ENCODE results near the gene NDNF. TPM values are rescaled to one million over a fixed set of nuclear protein-coding genes. Genes with fewer than 3 reads are reported as not detected.

Gene NDNF
- total and polyA plus RNA-seq, 5 donors from 2014 or later = 0.11 TPM; not detected in 4

DNA sequence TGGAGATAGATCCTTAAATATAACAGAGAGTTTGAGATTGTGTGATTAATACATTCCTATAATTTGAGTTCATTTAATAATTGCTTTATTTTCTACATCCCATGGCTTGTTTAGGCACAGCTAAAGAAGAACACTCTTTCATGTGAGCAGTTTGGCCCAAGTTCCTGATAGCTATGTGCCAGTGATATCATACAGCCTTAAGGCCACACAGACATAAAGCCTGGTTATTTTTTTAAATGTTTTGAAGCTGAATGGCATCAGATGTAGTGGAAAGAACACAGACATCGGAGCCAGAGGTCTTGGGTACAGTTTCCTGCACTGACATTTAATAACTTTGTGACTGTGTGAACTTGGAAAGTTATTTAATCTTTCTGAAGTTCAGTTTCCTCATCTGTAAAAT, 7.0 kb upstream of the NDNF start:
- Mint-ChIP-seq H3K27me3 (peaks cover 84% of the 10 kb centered on the region), H3K27ac (no peak overlapping the region), H3K4me1 (peaks cover 0 to 6% (median 2%) of the 10 kb centered on the region in 4 donors), H3K9me3 (peaks cover 0 to 7% (median 0%) of the 10 kb centered on the region in 7 donors), H3K36me3 (no peaks in the 10 kb centered on the region), H3K4me3 (no peak overlapping the region)
- H3K27me3 ChIP-seq (ENCODE audit: control insufficient read depth, insufficient read depth, low read length) = peaks cover 40% of the 10 kb centered on the region
- H3K4me1 ChIP-seq (ENCODE audit: control insufficient read depth, insufficient read depth, low read length, poor library complexity, severe bottlenecking) = no peaks in the 10 kb centered on the region
- H3K36me3 ChIP-seq (ENCODE audit: control insufficient read depth, insufficient read depth, low read length) = no peaks in the 10 kb centered on the region
- ATAC-seq (ENCODE audit: low read depth in 2 of 2) = no peak
- no peak overlapping the region for H3K4me3 ChIP-seq (ENCODE audit: low read depth, low read length)
- DNase-seq = no peak
- H3K27ac ChIP-seq (ENCODE audit: insufficient read depth, low read length, poor library complexity, severe bottlenecking) = no peak overlapping the region
- no peaks in the 10 kb centered on the region for H3K9me3 ChIP-seq (ENCODE audit: control insufficient read depth in 2 of 2, low read length in 2 of 2)

DNA sequence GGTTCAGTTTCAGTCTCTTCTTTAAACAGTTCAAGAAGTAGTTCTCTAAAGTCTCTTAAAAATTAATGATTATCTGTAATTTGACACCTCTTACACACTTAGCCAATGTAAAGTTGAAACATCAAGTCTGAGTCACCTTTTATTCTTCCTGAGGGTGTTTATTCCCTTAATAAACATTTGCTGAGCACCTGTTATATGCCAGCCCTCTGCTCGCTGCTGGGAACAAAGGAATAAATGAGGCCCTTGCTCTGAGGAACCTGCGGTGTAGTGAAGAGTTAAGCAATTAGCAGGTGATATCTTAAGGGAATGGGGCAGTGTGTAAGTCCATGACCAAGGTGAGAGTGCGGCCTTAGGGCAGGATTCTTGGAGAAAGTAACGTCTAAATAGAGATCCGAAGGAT, 5.2 kb upstream of the NDNF start:
- H3K27me3 ChIP-seq (ENCODE audit: control insufficient read depth, insufficient read depth, low read length) = peaks cover 46% of the 10 kb centered on the region
- peak overlapping the region in 1 of 4 donors; percentile 12 for H3K4me3 Mint-ChIP-seq
- H3K4me1 ChIP-seq (ENCODE audit: control insufficient read depth, insufficient read depth, low read length, poor library complexity, severe bottlenecking) = peaks cover 7% of the 10 kb centered on the region
- no peak overlapping the region for H3K27ac ChIP-seq (ENCODE audit: insufficient read depth, low read length, poor library complexity, severe bottlenecking)
- peaks cover 0 to 5% (median 0%) of the 10 kb centered on the region in 7 donors for H3K9me3 Mint-ChIP-seq
- no peak overlapping the region for H3K4me3 ChIP-seq (ENCODE audit: low read depth, low read length)
- no peaks in the 10 kb centered on the region for H3K36me3 Mint-ChIP-seq
- no peak overlapping the region for H3K27ac Mint-ChIP-seq
- H3K36me3 ChIP-seq (ENCODE audit: control insufficient read depth, insufficient read depth, low read length) = no peaks in the 10 kb centered on the region
- H3K27me3 Mint-ChIP-seq = peaks cover 84% of the 10 kb centered on the region
- no peaks in the 10 kb centered on the region for H3K9me3 ChIP-seq (ENCODE audit: control insufficient read depth in 2 of 2, low read length in 2 of 2)
- H3K4me1 Mint-ChIP-seq = peaks cover 0 to 11% (median 8%) of the 10 kb centered on the region in 4 donors
- ATAC-seq (ENCODE audit: low read depth in 2 of 2) (no peak), DNase-seq (no peak)

- peaks cover 0 to 16% (median 9%) of the 10 kb centered on the region in 4 donors for H3K4me1 Mint-ChIP-seq
- no peak overlapping the region for H3K27ac ChIP-seq (ENCODE audit: insufficient read depth, low read length, poor library complexity, severe bottlenecking)
- no peak for DNase-seq
- no peak overlapping the region for H3K4me3 ChIP-seq (ENCODE audit: low read depth, low read length)
- peaks cover 82% of the 10 kb centered on the region for H3K27me3 Mint-ChIP-seq
- no peaks in the 10 kb centered on the region for H3K9me3 ChIP-seq (ENCODE audit: control insufficient read depth in 2 of 2, low read length in 2 of 2)
- H3K27me3 ChIP-seq (ENCODE audit: control insufficient read depth, insufficient read depth, low read length) = peaks cover 40% of the 10 kb centered on the region
- no peak overlapping the region for H3K27ac Mint-ChIP-seq
- ATAC-seq (ENCODE audit: low read depth in 2 of 2) = no peak
- H3K9me3 Mint-ChIP-seq = peaks cover 0 to 2% (median 0%) of the 10 kb centered on the region in 7 donors
- H3K4me1 ChIP-seq (ENCODE audit: control insufficient read depth, insufficient read depth, low read length, poor library complexity, severe bottlenecking) = peaks cover 15% of the 10 kb centered on the region
- no peaks in the 10 kb centered on the region for H3K36me3 Mint-ChIP-seq
- no peaks in the 10 kb centered on the region for H3K36me3 ChIP-seq (ENCODE audit: control insufficient read depth, insufficient read depth, low read length)
- no peak overlapping the region for H3K4me3 Mint-ChIP-seq
Measured at GRCh38 chr4:121076416-121076815, 4.1 kb upstream of the NDNF start.

DNA sequence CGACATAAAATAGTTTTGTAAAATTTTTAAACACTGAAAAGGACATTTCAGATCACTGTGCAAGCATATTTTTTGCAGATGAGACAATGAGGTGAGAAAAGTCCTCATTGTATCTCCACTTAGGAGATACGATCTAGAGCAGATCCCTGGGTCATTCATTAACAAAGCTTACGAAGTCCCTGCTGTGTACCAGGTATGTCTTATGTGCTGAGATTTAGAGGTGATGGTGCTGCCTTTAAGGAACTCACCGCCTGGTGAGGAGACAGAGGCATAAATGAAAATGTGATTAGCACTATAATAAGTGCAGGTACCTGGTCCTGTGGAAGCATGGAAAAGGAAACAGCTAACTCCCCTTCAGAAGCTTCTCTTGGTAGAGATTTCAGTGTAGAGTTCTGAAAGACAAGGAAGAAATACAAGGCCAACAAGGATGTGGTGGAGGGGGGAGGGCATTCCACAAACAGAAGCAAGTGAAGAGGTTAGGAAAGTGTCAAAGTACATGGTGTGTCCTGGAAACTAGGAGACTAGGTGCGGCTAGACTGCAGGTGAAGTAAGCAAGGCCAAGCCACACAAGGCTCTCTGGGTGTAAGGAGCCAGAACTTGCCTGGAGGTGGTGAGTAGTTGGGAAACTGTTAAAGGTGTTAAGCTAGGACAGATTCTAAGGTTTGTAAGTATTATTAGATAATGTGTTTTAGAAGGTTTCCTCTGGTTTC, 1.5 kb upstream of the NDNF start:
- no peak overlapping the region for H3K27ac ChIP-seq (ENCODE audit: insufficient read depth, low read length, poor library complexity, severe bottlenecking)
- no peaks in the 10 kb centered on the region for H3K36me3 Mint-ChIP-seq
- H3K9me3 ChIP-seq (ENCODE audit: control insufficient read depth in 2 of 2, low read length in 2 of 2) = no peaks in the 10 kb centered on the region
- peaks cover 27% of the 10 kb centered on the region for H3K4me1 ChIP-seq (ENCODE audit: control insufficient read depth, insufficient read depth, low read length, poor library complexity, severe bottlenecking)
- no peak for ATAC-seq (ENCODE audit: low read depth in 2 of 2)
- peaks cover 0 to 32% (median 14%) of the 10 kb centered on the region in 4 donors for H3K4me1 Mint-ChIP-seq
- H3K36me3 ChIP-seq (ENCODE audit: control insufficient read depth, insufficient read depth, low read length) = no peaks in the 10 kb centered on the region
- peaks cover 83% of the 10 kb centered on the region for H3K27me3 Mint-ChIP-seq
- DNase-seq = no peak
- peaks cover 0 to 2% (median 0%) of the 10 kb centered on the region in 7 donors for H3K9me3 Mint-ChIP-seq
- no peak overlapping the region for H3K4me3 ChIP-seq (ENCODE audit: low read depth, low read length)
- H3K27ac Mint-ChIP-seq = no peak overlapping the region
- H3K27me3 ChIP-seq (ENCODE audit: control insufficient read depth, insufficient read depth, low read length) = peaks cover 49% of the 10 kb centered on the region
- peak overlapping the region; percentile 1 to 65 (median 9) for H3K4me3 Mint-ChIP-seq

GRCh38 chr4:121073004-121073435, 685 bp upstream of the NDNF start:
- H3K9me3 Mint-ChIP-seq = peaks cover 0 to 3% (median 0%) of the 10 kb centered on the region in 7 donors
- Histone ChIP-seq H3K27ac (ENCODE audit: insufficient read depth, low read length, poor library complexity, severe bottlenecking) (no peak overlapping the region), H3K4me3 (ENCODE audit: low read depth, low read length) (no peak overlapping the region), H3K27me3 (ENCODE audit: control insufficient read depth, insufficient read depth, low read length) (peaks cover 49% of the 10 kb centered on the region), H3K9me3 (ENCODE audit: control insufficient read depth in 2 of 2, low read length in 2 of 2) (no peaks in the 10 kb centered on the region), H3K4me1 (ENCODE audit: control insufficient read depth, insufficient read depth, low read length, poor library complexity, severe bottlenecking) (peaks cover 27% of the 10 kb centered on the region), H3K36me3 (ENCODE audit: control insufficient read depth, insufficient read depth, low read length) (no peaks in the 10 kb centered on the region)
- ATAC-seq (ENCODE audit: low read depth in 2 of 2) = no peak
- peaks cover 86% of the 10 kb centered on the region for H3K27me3 Mint-ChIP-seq
- peak overlapping the region; percentile 65 to 92 (median 84) for H3K4me3 Mint-ChIP-seq
- H3K27ac Mint-ChIP-seq = no peak overlapping the region
- H3K36me3 Mint-ChIP-seq = no peaks in the 10 kb centered on the region
- DNase-seq = no peak
- peaks cover 0 to 29% (median 12%) of the 10 kb centered on the region in 4 donors for H3K4me1 Mint-ChIP-seq

DNA sequence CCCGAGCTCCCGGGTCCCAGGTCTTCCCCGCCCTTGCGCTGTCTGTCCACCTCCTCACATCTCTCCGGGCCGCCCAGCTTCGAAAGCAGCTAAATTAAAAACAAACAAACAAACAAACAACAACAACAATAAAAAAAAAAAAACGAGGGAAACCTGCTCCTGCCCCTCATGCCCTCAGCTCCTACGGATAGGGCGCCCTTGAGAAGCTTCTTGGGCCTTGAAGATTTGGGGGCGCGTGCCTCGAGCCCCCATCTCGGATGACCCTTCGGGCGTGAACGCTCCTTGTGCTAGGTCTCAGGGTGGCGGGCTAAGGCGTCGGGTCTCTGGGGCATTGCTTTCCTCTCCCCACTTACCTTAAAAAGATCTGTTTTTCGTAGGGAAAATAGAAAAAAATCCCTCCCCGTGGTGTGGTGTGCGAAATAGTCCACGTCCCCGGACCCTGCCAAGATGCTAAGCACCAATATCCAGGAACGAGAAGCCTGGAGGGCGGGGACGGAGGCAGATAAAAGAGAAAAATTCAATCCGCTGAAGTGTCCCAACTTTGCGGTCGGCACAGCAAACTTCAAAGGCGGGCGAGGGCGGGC, 603 bp downstream of the NDNF start:
- H3K4me1 Mint-ChIP-seq = peaks cover 0 to 29% (median 12%) of the 10 kb centered on the region in 4 donors
- H3K36me3 ChIP-seq (ENCODE audit: control insufficient read depth, insufficient read depth, low read length) = no peaks in the 10 kb centered on the region
- no peak for ATAC-seq (ENCODE audit: low read depth in 2 of 2)
- H3K27ac Mint-ChIP-seq = peak overlapping the region in 1 of 3 donors; percentile 36
- DNase-seq = peak in 1 of 3 donors; percentile 11
- peak overlapping the region; percentile 80 to 91 (median 86) for H3K4me3 Mint-ChIP-seq
- peaks cover 46% of the 10 kb centered on the region for H3K27me3 ChIP-seq (ENCODE audit: control insufficient read depth, insufficient read depth, low read length)
- no peaks in the 10 kb centered on the region for H3K36me3 Mint-ChIP-seq
- peak overlapping the region; percentile 42 for H3K4me3 ChIP-seq (ENCODE audit: low read depth, low read length)
- peaks cover 0 to 1% (median 0%) of the 10 kb centered on the region in 7 donors for H3K9me3 Mint-ChIP-seq
- no peak overlapping the region for H3K27ac ChIP-seq (ENCODE audit: insufficient read depth, low read length, poor library complexity, severe bottlenecking)
- no peaks in the 10 kb centered on the region for H3K9me3 ChIP-seq (ENCODE audit: control insufficient read depth in 2 of 2, low read length in 2 of 2)
- peaks cover 27% of the 10 kb centered on the region for H3K4me1 ChIP-seq (ENCODE audit: control insufficient read depth, insufficient read depth, low read length, poor library complexity, severe bottlenecking)
- peaks cover 86% of the 10 kb centered on the region for H3K27me3 Mint-ChIP-seq

DNA sequence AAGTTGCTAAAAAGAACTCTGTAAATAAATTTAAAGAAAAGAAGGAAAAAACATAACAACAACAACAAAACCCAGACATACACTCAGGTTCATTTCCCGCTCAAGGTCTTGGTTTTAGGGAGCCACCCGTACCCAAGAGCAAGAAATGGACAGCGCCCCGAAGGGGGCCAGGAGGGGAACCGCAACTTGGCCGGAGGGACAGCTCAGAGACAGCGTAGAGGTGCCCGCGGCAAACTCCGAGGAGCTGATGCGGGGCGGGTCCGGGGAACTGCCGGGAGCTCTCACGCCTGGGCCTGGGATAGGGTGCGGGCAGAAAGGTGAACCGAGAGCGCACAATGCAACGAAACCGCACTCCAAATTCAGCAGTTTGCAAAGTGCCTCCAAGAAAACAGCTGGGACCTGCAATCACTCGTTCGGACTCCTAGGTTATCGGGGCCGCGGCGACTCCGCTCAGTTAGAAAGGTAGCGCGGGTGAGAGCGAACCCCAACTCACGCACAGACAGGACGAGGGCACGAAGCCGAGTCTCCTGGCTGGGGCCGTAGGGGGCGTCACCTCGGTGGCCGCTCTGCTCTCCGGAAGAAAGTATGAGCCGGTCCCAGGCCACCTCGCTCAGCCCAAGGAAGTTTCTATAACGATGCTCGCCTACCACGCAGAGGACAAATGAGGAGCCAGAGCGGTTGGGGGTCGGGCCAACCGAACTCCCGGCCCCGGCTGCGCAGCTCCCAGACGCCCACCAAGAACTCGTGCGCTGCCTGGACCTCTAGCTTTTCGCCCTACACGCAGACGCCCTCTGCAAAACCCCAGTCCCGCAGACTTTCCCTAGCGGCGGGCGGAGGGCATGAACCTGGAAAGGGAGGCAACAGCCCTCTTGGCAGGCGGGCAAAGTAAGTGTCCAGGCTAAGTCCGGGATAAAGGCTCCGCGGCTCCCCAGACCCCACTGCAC, 1.4 kb downstream of the NDNF start:
- peaks cover 0 to 29% (median 12%) of the 10 kb centered on the region in 4 donors for H3K4me1 Mint-ChIP-seq
- H3K36me3 Mint-ChIP-seq = no peaks in the 10 kb centered on the region
- H3K9me3 Mint-ChIP-seq = peaks cover 0 to 1% (median 0%) of the 10 kb centered on the region in 7 donors
- peaks cover 82% of the 10 kb centered on the region for H3K27me3 Mint-ChIP-seq
- Histone ChIP-seq H3K27me3 (ENCODE audit: control insufficient read depth, insufficient read depth, low read length) (peaks cover 49% of the 10 kb centered on the region), H3K4me1 (ENCODE audit: control insufficient read depth, insufficient read depth, low read length, poor library complexity, severe bottlenecking) (peaks cover 27% of the 10 kb centered on the region), H3K27ac (ENCODE audit: insufficient read depth, low read length, poor library complexity, severe bottlenecking) (no peak overlapping the region), H3K36me3 (ENCODE audit: control insufficient read depth, insufficient read depth, low read length) (no peaks in the 10 kb centered on the region), H3K9me3 (ENCODE audit: control insufficient read depth in 2 of 2, low read length in 2 of 2) (no peaks in the 10 kb centered on the region), H3K4me3 (ENCODE audit: low read depth, low read length) (no peak overlapping the region)
- DNase-seq (peak in 2 of 3 donors; percentile 6 to 16), ATAC-seq (ENCODE audit: low read depth in 2 of 2) (no peak)
- H3K4me3 Mint-ChIP-seq = peak overlapping the region; percentile 80 to 91 (median 86)
- H3K27ac Mint-ChIP-seq = peak overlapping the region in 1 of 3 donors; percentile 54

Data from CD4-positive, CD25-positive, alpha-beta regulatory T cell (primary cell).